VCaP (cell line): ENCODE data around the gene SYNDIG1.

Source experiments
- H3K27ac ChIP-seq: fragments of 450-650 bp; 2 replicates; pipeline ENCODE4 v1.5.1; 2017
- TF ChIP-seq, protein P1 (sequence below): fragments of 450-650 bp; conservative IDR thresholded peaks from 2 replicates; pipeline ENCODE4 v1.5.1; 2017; ENCODE audit warnings: mild to moderate bottlenecking, moderate library complexity

Gene SYNDIG1

DNA sequence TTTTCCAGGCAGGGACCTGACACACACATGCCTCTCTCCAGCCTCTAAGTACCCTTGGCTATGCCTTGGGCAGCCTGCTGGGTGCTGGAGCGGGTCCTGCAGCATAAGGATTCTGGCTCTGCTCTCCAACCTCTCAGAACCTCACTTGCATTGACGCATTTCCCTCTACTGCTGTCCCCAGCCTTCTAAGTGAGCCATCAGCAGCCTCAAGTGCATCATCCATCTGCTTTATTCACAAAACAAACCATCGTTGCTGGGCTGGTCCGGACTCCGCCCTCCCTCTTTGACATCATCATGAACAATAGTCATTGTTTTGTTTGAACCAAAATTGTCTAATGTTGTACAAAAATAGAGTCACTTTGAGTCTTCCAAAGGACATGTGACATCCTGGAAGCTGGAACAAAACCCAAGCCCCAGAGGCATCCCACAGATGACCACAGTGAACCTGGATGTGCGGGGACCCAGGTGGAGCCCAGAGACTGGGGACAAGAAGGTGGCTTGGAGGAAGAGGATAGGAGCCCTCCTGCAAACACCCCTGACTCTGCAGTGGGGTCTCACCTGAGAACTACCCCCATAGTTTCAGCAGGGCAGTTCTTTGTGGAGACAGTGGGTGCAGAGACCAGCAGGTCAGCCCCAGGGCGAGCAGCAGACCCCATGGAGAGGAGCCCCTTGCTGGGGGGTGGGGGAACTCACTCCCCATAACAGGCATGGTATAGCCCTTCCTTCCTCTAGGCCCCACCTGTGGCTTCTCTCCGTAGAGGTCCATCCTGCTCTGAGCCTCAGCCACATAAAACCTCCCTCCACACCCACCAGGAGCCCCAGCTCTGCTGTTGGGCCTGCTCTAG, 230.1 kb downstream of the SYNDIG1 start:
- TF ChIP-seq, protein P1, sequence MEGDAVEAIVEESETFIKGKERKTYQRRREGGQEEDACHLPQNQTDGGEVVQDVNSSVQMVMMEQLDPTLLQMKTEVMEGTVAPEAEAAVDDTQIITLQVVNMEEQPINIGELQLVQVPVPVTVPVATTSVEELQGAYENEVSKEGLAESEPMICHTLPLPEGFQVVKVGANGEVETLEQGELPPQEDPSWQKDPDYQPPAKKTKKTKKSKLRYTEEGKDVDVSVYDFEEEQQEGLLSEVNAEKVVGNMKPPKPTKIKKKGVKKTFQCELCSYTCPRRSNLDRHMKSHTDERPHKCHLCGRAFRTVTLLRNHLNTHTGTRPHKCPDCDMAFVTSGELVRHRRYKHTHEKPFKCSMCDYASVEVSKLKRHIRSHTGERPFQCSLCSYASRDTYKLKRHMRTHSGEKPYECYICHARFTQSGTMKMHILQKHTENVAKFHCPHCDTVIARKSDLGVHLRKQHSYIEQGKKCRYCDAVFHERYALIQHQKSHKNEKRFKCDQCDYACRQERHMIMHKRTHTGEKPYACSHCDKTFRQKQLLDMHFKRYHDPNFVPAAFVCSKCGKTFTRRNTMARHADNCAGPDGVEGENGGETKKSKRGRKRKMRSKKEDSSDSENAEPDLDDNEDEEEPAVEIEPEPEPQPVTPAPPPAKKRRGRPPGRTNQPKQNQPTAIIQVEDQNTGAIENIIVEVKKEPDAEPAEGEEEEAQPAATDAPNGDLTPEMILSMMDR, result no peak
- no peak overlapping the region for H3K27ac ChIP-seq

DNA sequence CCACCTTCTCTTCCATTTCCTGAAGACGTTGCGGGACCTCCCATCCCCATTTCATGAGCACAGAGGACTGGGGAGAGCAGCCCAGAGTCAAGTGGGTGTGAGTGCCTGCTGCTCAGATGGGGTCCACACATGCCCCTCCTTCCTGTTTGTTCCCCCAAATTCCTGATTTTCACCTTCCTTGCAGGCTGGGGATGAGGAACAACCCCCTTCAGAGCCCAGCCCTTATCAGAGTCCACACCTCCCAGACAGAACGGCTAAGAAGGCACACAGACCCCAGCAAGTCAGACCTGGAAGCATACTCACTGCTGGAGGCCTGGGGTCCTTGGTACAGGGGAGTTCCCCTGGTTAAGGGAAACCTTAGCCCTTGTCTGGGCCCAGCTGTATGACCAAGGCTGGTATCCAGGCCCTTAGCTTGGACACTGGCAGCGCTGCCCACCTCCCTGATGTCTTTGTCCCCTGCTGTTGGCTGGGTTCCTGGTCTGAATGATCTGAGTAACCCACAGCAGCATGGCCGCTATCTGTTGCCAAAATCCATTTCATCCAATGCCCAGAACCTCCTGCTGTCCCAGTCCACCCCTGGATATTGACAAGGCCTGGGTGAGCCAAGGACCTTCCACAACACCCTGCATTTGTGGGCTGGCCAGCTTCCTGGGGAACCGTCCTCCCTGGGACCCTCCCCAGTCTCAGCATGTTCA, 230.9 kb downstream of the SYNDIG1 start:
- H3K27ac ChIP-seq, result no peak overlapping the region
- TF ChIP-seq, protein P1, result no peak

DNA sequence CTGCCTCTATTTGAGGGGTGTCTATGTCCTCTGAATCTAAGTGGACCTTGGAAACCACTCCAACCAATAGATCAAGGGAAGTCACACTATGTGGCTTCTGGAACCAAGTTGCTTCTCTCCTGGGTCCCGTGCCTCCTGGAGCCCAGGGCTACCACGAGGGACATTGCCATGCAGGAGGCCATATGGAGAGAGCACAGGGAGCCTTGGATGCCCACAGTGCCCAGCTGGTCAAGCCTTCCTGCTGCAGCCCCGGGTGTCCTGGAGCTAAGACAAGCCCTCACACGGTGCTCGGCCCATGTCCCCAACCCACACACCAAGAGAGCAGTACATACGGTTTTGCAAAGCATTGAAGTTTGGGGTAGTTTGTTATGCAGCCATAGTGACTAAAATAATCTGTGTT, 231.6 kb downstream of the SYNDIG1 start:
- H3K27ac ChIP-seq, result no peak overlapping the region
- TF ChIP-seq, protein P1, result no peak

DNA sequence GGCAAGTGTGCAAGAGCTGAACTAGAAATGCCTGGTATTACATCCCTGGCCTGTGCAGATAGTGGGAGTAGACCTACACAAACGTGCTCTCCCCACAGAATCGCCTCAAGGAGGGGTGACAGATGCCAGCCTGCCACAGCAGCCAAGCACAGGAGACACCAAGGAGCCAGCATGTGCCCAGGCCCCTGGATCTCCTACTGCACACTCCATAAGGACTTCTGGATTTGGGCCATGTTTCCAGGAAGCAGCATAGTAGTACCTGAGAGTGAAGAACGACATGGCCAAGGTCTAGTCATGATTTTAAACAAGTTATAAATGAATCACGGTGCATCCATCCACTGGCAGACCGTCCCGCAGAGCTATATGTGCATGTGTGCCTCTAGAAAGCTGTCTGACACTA, 232.2 kb downstream of the SYNDIG1 start:
- H3K27ac ChIP-seq, result no peak overlapping the region
- TF ChIP-seq, protein P1, result no peak

DNA sequence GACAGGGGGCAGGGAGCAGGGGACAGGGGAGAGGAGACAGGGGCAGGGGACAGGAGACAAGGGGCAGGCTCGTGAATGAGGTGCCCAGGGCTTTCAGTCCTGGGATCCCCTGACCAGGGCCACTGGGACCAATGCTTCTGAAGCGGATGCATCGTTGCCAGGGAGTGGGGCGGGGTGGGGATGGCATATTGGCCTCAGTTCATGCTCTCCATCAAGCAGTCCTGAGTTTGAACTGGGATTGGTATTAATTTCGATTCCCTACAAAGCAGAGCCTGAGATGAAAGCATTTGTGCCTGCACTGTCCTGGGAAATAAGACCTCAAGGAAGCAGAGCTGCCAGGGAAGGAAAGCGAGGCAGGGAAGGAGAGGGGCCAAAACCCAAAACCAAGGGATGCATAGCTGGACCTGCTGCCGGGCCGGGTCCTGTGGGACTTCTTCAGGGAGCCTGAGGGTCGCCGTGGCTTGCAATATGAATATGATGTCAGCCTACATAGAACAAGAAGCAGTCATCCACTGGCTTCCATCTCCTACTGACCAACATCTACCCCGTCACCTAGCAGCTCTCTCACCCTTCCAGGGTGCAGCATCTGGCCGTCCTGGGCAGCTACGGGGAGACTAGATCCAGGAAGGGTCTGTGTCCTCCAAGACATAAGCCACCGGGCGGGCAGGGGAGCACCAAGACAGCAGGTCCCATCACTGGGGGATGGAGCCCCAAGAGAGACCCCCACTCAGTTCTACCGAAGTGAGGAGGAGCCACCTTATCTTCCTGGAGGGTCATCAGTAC, 233.3 kb downstream of the SYNDIG1 start:
- TF ChIP-seq, protein P1, result no peak
- H3K27ac ChIP-seq, result no peak overlapping the region

DNA sequence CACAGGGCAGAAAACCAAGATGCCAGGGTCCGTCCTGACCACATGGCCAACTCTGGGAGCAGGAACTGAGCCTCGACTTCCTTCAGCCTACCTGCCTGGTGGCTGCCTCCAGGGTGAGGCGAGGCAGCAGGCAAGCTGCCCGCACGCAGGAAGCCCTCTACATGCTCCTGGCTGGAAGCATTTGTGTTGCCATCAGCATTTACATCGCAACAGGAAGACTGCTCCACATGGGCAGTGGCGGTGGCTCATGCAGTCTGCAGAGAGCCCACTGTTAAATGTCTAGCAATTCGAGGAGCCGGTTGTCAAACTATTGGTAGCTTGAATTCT, 233.8 kb downstream of the SYNDIG1 start:
- no peak overlapping the region for H3K27ac ChIP-seq
- TF ChIP-seq, protein P1, result no peak

DNA sequence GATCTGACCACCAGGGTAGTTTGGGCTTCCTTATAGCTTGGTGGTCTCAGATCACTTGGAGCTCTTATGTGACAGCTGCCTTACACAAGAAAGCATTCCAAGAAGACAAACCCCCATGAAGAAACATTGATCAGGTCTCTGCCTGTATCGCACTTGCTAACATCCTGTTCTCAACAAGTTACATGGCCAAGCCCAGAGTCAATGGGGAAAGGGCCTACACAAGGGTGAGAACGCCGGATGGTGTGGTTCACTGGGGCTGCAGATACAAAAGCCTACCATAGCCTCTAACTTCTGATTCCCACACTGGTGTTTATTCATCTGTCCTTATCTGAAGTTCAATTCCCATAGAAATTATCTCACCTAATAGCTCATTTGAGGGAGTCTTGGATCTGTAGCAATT, 235.5 kb downstream of the SYNDIG1 start:
- TF ChIP-seq, protein P1, result no peak
- H3K27ac ChIP-seq, result no peak overlapping the region
